ENCODE results near the gene TBX15.

The TBX15 gene

GRCh38 chr1:118877668-118878396 lies 110.3 kb downstream of the TBX15 start:
- Histone ChIP-seq H3K4me3 (ENCODE audit: low read length) (no peak overlapping the region), H3K27me3 (ENCODE audit: control insufficient read depth, insufficient read depth, low read length) (no peaks in the 10 kb centered on the region), H3K9ac (ENCODE audit: low read length) (no peak overlapping the region), H3K36me3 (ENCODE audit: control insufficient read depth, insufficient read depth, low read length) (no peaks in the 10 kb centered on the region), H3K9me3 (ENCODE audit: control insufficient read depth, low read length) (no peaks in the 10 kb centered on the region), H3K4me1 (ENCODE audit: control insufficient read depth, insufficient read depth, low read length) (no peaks in the 10 kb centered on the region)

- H3K36me3 ChIP-seq (ENCODE audit: control insufficient read depth, insufficient read depth, low read length) = no peaks in the 10 kb centered on the region
- H3K4me1 ChIP-seq (ENCODE audit: control insufficient read depth, insufficient read depth, low read length) = no peaks in the 10 kb centered on the region
- no peaks in the 10 kb centered on the region for H3K9me3 ChIP-seq (ENCODE audit: control insufficient read depth, low read length)
- no peaks in the 10 kb centered on the region for H3K27me3 ChIP-seq (ENCODE audit: control insufficient read depth, insufficient read depth, low read length)
- H3K9ac ChIP-seq (ENCODE audit: low read length) = no peak overlapping the region
- no peak overlapping the region for H3K4me3 ChIP-seq (ENCODE audit: low read length)
Measured at GRCh38 chr1:118871582-118872171, 116.5 kb downstream of the TBX15 start.

- Histone ChIP-seq H3K27me3 (ENCODE audit: control insufficient read depth, insufficient read depth, low read length) (no peaks in the 10 kb centered on the region), H3K4me1 (ENCODE audit: control insufficient read depth, insufficient read depth, low read length) (no peaks in the 10 kb centered on the region), H3K36me3 (ENCODE audit: control insufficient read depth, insufficient read depth, low read length) (no peaks in the 10 kb centered on the region), H3K9ac (ENCODE audit: low read length) (no peak overlapping the region), H3K9me3 (ENCODE audit: control insufficient read depth, low read length) (no peaks in the 10 kb centered on the region), H3K4me3 (ENCODE audit: low read length) (no peak overlapping the region)
Measured at GRCh38 chr1:118868387-118868786, 119.8 kb downstream of the TBX15 start.

GRCh38 chr1:118866330-118866729 lies 121.8 kb downstream of the TBX15 start:
- Histone ChIP-seq H3K36me3 (ENCODE audit: control insufficient read depth, insufficient read depth, low read length) (no peaks in the 10 kb centered on the region), H3K9ac (ENCODE audit: low read length) (no peak overlapping the region), H3K27me3 (ENCODE audit: control insufficient read depth, insufficient read depth, low read length) (no peaks in the 10 kb centered on the region), H3K9me3 (ENCODE audit: control insufficient read depth, low read length) (no peaks in the 10 kb centered on the region), H3K4me3 (ENCODE audit: low read length) (no peak overlapping the region), H3K4me1 (ENCODE audit: control insufficient read depth, insufficient read depth, low read length) (no peaks in the 10 kb centered on the region)

- H3K4me1 ChIP-seq (ENCODE audit: control insufficient read depth, insufficient read depth, low read length) = no peaks in the 10 kb centered on the region
- no peaks in the 10 kb centered on the region for H3K27me3 ChIP-seq (ENCODE audit: control insufficient read depth, insufficient read depth, low read length)
- no peak overlapping the region for H3K9ac ChIP-seq (ENCODE audit: low read length)
- H3K4me3 ChIP-seq (ENCODE audit: low read length) = no peak overlapping the region
- no peaks in the 10 kb centered on the region for H3K36me3 ChIP-seq (ENCODE audit: control insufficient read depth, insufficient read depth, low read length)
- no peaks in the 10 kb centered on the region for H3K9me3 ChIP-seq (ENCODE audit: control insufficient read depth, low read length)
Measured at GRCh38 chr1:118863688-118864087, 124.5 kb downstream of the TBX15 start.

- no peaks in the 10 kb centered on the region for H3K27me3 ChIP-seq (ENCODE audit: control insufficient read depth, insufficient read depth, low read length)
- H3K4me1 ChIP-seq (ENCODE audit: control insufficient read depth, insufficient read depth, low read length) = no peaks in the 10 kb centered on the region
- no peaks in the 10 kb centered on the region for H3K9me3 ChIP-seq (ENCODE audit: control insufficient read depth, low read length)
Measured at GRCh38 chr1:118862755-118863154, 125.4 kb downstream of the TBX15 start.

GRCh38 chr1:118861216-118861615 lies 126.9 kb downstream of the TBX15 start:
- H3K27me3 ChIP-seq (ENCODE audit: control insufficient read depth, insufficient read depth, low read length) = no peaks in the 10 kb centered on the region
- no peak overlapping the region for H3K9ac ChIP-seq (ENCODE audit: low read length)
- H3K4me3 ChIP-seq (ENCODE audit: low read length) = no peak overlapping the region
- no peaks in the 10 kb centered on the region for H3K4me1 ChIP-seq (ENCODE audit: control insufficient read depth, insufficient read depth, low read length)
- no peaks in the 10 kb centered on the region for H3K9me3 ChIP-seq (ENCODE audit: control insufficient read depth, low read length)
- no peaks in the 10 kb centered on the region for H3K36me3 ChIP-seq (ENCODE audit: control insufficient read depth, insufficient read depth, low read length)

More at GRCh38 chr1:118862755-118863154, 125.4 kb downstream of the TBX15 start:
- Histone ChIP-seq H3K36me3 (ENCODE audit: control insufficient read depth, insufficient read depth, low read length) (no peaks in the 10 kb centered on the region), H3K4me3 (ENCODE audit: low read length) (no peak overlapping the region), H3K9ac (ENCODE audit: low read length) (no peak overlapping the region)

GRCh38 chr1:118859999-118860398 lies 128.1 kb downstream of the TBX15 start:
- Histone ChIP-seq H3K27me3 (ENCODE audit: control insufficient read depth, insufficient read depth, low read length) (no peaks in the 10 kb centered on the region), H3K9me3 (ENCODE audit: control insufficient read depth, low read length) (no peaks in the 10 kb centered on the region), H3K4me1 (ENCODE audit: control insufficient read depth, insufficient read depth, low read length) (no peaks in the 10 kb centered on the region), H3K36me3 (ENCODE audit: control insufficient read depth, insufficient read depth, low read length) (no peaks in the 10 kb centered on the region), H3K4me3 (ENCODE audit: low read length) (no peak overlapping the region), H3K9ac (ENCODE audit: low read length) (no peak overlapping the region)

GRCh38 chr1:118846443-118846842 lies 141.7 kb downstream of the TBX15 start:
- H3K9ac ChIP-seq (ENCODE audit: low read length) = no peak overlapping the region
- no peaks in the 10 kb centered on the region for H3K27me3 ChIP-seq (ENCODE audit: control insufficient read depth, insufficient read depth, low read length)
- no peaks in the 10 kb centered on the region for H3K9me3 ChIP-seq (ENCODE audit: control insufficient read depth, low read length)
- H3K4me1 ChIP-seq (ENCODE audit: control insufficient read depth, insufficient read depth, low read length) = no peaks in the 10 kb centered on the region
- H3K4me3 ChIP-seq (ENCODE audit: low read length) = no peak overlapping the region
- no peaks in the 10 kb centered on the region for H3K36me3 ChIP-seq (ENCODE audit: control insufficient read depth, insufficient read depth, low read length)

- no peaks in the 10 kb centered on the region for H3K36me3 ChIP-seq (ENCODE audit: control insufficient read depth, insufficient read depth, low read length)
- H3K9ac ChIP-seq (ENCODE audit: low read length) = no peak overlapping the region
- no peaks in the 10 kb centered on the region for H3K9me3 ChIP-seq (ENCODE audit: control insufficient read depth, low read length)
- H3K27me3 ChIP-seq (ENCODE audit: control insufficient read depth, insufficient read depth, low read length) = no peaks in the 10 kb centered on the region
- no peak overlapping the region for H3K4me3 ChIP-seq (ENCODE audit: low read length)
- H3K4me1 ChIP-seq (ENCODE audit: control insufficient read depth, insufficient read depth, low read length) = no peaks in the 10 kb centered on the region
Measured at GRCh38 chr1:118842452-118843201, 145.5 kb downstream of the TBX15 start.

GRCh38 chr1:118841521-118841920 lies 146.6 kb downstream of the TBX15 start:
- no peaks in the 10 kb centered on the region for H3K4me1 ChIP-seq (ENCODE audit: control insufficient read depth, insufficient read depth, low read length)
- H3K9me3 ChIP-seq (ENCODE audit: control insufficient read depth, low read length) = no peaks in the 10 kb centered on the region
- H3K27me3 ChIP-seq (ENCODE audit: control insufficient read depth, insufficient read depth, low read length) = no peaks in the 10 kb centered on the region
- H3K36me3 ChIP-seq (ENCODE audit: control insufficient read depth, insufficient read depth, low read length) = no peaks in the 10 kb centered on the region
- H3K9ac ChIP-seq (ENCODE audit: low read length) = no peak overlapping the region
- no peak overlapping the region for H3K4me3 ChIP-seq (ENCODE audit: low read length)
